SIG-M5 (cell line): ENCODE measurements around the gene RNU2-63P.
"Not testable (repeated sequence)": the region's sequence is repeated elsewhere in the genome, so short reads cannot be mapped to it uniquely, and the experiment has no call there.

ENCODE experiments used
- DNase-seq: peaks from one replicate; lab custom pipeline; 2025; lab: John Stamatoyannopoulos, UW

The RNU2-63P gene

GRCh38 chr2:87981182-87981581 is 35.2 kb downstream of the RNU2-63P start:
- DNase-seq = not testable (repeated sequence)

GRCh38 chr2:87972385-87972784 is 44.0 kb downstream of the RNU2-63P start:
- not testable (repeated sequence) for DNase-seq
